Stimulated activated naive CD8-positive, alpha-beta T cell treated with anti-CD3 and anti-CD28 coated beads, Interleukin-15, Interleukin-2, amounts not matched to agents 100 U/mL and 50 U/mL, for 24 hours (primary cell): ENCODE data around the gene ENTPD7.
"Not testable (repeated sequence)": the region's sequence is repeated elsewhere in the genome, so short reads cannot be mapped to it uniquely, and the experiment has no call there.

Experiments used
- ATAC-seq: fragments of 150-1000 bp; cut with Tn5 transposase; one replicate; pipeline ENCODE4 v1.10.0; 2021
- DNase-seq: peaks from one replicate; pipeline ENCODE4 v3.0.0; 2021

Gene ENTPD7

DNA sequence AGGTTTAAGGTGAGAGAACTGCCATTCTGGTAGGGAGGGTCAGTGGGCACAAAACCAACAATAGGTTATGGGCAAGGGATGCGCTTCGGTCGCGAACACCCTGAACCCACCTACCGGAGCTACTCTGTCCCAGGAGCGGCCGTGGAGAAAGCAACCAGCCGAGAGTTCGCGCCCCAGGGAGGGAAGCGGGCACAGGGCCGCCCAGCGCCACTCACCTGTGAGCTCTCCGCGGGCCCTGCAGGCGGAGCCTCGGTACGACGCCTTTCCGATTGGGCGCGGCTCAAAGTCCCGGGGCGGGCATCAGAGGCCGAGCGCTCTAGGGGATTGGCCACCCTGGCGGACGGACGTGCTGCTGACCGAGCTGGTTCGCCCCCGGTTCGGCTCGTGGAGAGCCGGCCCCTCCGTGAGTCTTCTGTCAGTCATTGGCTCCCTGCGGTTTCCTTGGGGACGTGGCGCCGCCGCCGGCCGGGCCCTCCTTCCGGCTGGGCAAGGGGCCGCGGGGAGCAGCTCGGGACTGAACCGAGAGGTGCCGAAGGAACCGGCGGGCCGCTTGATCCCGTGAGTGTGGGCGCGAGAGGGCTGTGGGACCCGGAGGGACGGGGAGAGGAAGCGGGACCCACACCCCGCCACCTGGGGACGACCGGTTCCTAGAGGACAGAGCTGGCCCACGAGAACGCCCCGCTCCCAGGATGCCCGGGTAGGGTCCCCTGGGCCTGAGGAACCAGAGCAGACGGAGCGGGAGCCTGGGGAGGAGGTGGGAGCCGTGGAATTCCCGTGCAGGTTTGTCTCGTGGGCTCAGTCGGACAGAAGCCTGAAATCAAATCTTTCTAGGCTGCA lies at the start of gene ENTPD7:
ENTPD7 (plus strand) TSS at position 479 of the 837 bp plus-strand sequence. CDS start 448 bp downstream, outside the sequence.
- ATAC-seq (peak; percentile 100), DNase-seq (peak; percentile 93)

- DNase-seq (no peak), ATAC-seq (no peak)
Measured at GRCh38 chr10:99610221-99610620, 49.1 kb upstream of the ENTPD7 start.

GRCh38 chr10:99611326-99611725 lies 48.0 kb upstream of the ENTPD7 start:
- DNase-seq (no peak), ATAC-seq (no peak)

DNA sequence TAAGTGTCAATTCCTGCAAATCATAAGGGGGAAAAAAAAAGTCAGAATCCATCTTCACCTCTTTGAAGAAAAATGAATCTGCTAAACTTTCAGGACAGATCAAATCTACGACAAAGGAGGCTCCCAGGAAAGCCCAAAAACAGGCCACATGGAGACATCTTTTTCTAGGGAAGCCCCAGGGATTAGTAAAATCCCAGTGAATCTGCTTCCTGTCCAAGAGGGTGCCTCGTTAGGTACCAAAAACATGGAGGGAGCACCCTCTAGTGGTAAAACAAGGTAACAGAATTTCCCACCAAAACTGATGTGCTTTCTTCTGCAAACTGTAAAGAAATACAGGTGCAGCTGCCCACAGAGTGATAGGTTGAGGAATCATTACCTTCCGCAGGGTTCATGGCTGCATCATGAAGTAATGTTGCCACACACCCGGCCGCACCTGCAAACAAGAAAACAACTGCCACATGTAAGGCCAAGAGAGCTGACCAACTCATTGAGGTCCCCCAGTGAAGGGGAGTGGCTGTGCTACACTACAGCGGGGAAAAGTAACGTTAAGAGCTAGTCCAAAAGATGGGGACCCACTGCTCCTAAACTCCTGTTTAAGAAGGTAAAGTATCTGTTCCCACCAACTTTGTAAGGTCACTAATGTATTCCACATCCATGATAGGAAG lies 47.0 kb upstream of the ENTPD7 start:
- DNase-seq (peak; percentile 19), ATAC-seq (no peak)

- ATAC-seq (peak; percentile 9), DNase-seq (no peak)
Measured at GRCh38 chr10:99615426-99615825, 43.9 kb upstream of the ENTPD7 start.

GRCh38 chr10:99617696-99618095 lies 41.6 kb upstream of the ENTPD7 start:
- DNase-seq (no peak), ATAC-seq (no peak)

GRCh38 chr10:99619090-99619800 lies 40.1 kb upstream of the ENTPD7 start:
- DNase-seq: no peak
- no peak for ATAC-seq

DNA sequence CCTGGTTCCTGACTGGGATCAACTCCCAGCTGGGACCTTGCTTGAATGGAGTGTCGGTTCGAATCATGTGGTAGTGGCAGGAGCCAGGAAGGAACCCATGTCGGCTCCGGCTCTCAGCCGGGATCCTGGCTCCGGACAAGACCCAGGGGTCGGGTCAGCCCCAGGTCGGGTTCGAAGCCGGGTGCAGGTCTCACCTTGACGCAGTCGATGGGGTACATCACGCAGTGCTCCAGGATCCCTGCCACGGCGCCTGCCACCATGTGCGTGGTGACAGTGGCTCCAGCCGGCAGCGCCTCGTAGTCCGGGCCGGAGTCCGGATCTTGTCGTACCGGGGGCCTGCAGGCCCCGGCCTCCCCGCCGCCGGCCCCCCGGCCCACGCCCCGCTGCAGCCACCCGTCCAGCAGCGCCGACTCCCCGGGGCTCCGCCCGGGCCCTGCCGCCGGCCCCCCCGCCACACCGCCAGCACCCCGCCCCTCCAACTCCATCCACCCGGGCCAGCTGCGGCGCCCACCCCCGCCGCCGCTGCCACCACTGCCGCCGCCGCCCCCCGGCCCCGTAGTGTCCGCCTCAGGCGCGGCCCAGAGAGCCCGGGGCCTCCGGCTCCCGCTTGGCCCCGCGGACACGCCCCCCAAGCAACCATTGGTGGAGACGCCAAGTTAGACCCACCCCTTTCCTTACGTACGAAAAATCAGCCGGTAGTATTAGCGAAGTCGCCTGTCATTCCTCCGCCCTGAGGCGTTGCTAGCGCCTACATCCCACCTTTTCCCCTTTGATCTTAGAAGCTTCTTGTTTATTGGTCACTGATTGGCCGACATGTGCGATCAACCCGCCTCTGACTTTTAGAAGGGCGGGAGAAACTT lies 39.2 kb upstream of the ENTPD7 start, which contains the start of gene SLC25A28:
SLC25A28 (minus strand) TSS at position 589 of the 860 bp plus-strand sequence; CDS start at position 485, 104 bp downstream.
- ATAC-seq: peak; percentile 82
- DNase-seq: peak; percentile 93

GRCh38 chr10:99620711-99621453 lies 38.4 kb upstream of the ENTPD7 start:
- peak; percentile 88 for DNase-seq
- peak; percentile 94 for ATAC-seq

- ATAC-seq: no peak
- peak; percentile 16 for DNase-seq
Measured at GRCh38 chr10:99621454-99622251, 37.7 kb upstream of the ENTPD7 start.

DNA sequence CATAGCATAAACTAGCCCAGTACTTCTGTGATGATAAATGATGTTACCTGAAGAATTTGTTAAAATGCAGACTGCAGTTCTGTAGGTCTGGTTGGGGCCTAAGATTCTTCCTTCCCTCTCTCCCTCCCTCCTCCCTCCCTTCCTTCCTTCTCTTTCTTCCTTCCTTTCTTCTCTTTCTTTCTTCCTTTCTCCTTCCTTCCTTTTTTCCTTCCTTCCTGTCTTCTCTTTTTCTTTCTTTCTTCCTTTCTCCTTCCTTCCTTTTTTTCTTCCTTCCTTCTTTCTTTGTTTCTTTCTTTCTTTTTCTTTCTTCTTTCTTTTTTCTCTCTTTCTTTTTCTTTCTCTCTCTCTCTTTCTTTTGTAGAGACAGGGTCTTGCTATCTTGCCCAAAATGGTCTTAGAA lies 35.4 kb upstream of the ENTPD7 start:
- ATAC-seq (no peak), DNase-seq (no peak)

- DNase-seq, ATAC-seq: not testable (repeated sequence)
Measured at GRCh38 chr10:99625124-99625523, 34.2 kb upstream of the ENTPD7 start.

GRCh38 chr10:99628923-99629624 lies 30.2 kb upstream of the ENTPD7 start:
- no peak for ATAC-seq
- no peak for DNase-seq

DNA sequence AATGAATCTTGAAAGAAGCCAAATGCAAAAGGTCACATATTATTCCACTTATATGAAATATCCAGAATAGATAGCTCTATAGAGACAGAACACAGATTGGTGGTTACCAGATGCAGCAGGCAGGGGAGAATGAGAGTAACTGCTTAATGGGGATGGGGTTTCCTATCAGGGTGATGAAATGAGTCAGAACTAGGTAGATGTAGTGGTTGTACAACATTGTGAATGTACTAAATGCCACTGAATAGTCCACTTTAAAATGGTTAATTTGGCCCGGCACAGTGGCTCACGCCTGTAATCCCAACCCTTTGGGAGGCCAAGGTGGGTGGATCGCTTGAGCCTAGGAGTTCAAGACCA lies 29.7 kb upstream of the ENTPD7 start:
- no peak for DNase-seq
- no peak for ATAC-seq

GRCh38 chr10:99630433-99630832 lies 28.9 kb upstream of the ENTPD7 start:
- DNase-seq (no peak), ATAC-seq (no peak)

GRCh38 chr10:99630991-99631390 lies 28.3 kb upstream of the ENTPD7 start:
- DNase-seq: no peak
- no peak for ATAC-seq

DNA sequence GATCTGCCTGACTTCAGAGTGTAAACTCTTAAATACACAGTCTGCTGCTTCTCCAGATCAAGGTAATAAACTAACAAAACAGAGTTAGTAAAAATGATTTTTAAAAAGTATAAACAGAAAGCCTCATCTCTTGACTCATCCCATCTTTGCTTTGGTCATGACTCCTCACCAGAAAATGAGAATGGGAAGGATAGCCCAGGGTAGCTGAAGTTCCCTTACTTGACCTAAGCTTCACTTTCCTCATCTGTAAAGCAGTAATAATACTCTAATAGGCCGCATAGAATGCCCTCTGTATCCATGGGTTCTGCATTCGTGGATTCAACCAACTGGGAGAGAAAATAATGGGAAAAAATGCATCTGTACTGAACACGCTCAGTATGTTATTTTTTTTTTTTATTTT lies 27.8 kb upstream of the ENTPD7 start:
- ATAC-seq: no peak
- DNase-seq: no peak

GRCh38 chr10:99633832-99634231 lies 25.5 kb upstream of the ENTPD7 start:
- ATAC-seq (no peak), DNase-seq (no peak)

DNA sequence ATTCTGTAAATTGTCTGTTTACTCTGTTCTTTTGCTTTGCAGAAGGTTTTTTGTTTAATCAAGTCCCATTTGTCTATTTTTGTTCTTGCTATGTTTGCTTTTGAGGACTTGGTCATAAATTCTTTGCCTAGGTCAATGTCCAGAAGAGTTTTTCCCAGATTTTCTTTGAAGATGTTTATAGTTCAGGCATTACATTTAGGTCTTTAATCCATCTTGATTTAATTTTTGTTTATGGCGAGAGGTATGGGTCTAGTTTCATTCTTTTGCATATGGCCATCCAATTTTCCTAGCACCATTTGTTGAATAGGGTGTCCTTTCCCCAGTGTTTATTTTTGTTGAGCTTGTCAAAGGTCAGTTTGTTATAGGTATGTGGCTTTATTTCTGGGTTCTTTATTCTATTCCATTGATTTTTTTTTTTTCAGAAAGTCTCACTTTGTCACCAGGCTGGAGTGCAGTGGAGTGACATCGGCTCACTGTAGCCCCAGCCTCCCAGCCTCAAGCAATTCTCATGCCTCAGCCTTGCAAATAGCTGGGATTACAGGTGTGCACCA lies 11.6 kb upstream of the ENTPD7 start:
- DNase-seq (no peak), ATAC-seq (no peak)
